Activated CD8-positive, alpha-beta memory T cell treated with anti-CD3 and anti-CD28 coated beads, Interleukin-2, amount 50 U/mL, for 24 hours (primary cell): ENCODE data around the gene LIME1.
"Not testable (repeated sequence)": the region's sequence is repeated elsewhere in the genome, so short reads cannot be mapped to it uniquely, and the experiment has no call there.

Experiments used
- DNase-seq: peaks from one replicate; pipeline ENCODE4 v3.0.0-alpha.2; 2020; ENCODE audit errors: extremely low read depth

The LIME1 gene

DNA sequence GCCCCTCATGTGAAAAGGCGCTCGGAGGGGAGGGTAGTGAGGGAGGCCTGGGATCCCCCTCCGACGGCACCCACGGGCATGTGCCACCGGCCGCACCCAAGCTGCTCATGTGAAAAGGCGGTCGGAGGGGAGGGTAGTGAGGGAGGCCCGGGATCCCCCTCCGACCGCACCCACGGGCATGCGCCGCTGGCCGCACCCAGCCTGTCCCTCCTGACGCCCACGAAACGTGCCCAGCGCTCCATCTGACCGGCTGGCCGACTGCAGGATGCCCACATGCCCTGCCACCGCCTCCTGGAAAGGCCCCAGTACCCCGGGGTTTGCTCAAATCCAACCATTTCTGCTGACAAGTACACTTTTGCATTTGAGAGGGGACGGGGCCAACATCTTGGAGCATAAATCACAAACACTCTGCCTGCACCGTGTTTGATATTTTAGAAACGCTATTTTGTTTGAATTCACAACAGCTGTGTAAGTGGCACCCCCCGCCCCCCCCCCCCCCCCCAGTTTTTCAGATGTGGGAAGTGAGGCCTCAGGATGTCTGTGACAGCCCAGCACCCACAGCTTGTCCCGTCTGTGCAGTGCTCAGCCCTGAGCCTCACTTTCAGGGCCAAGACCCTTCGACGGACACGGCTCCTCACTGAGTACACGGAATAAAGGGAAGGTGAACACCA, 37.2 kb downstream of the LIME1 start:
- no peak for DNase-seq

DNA sequence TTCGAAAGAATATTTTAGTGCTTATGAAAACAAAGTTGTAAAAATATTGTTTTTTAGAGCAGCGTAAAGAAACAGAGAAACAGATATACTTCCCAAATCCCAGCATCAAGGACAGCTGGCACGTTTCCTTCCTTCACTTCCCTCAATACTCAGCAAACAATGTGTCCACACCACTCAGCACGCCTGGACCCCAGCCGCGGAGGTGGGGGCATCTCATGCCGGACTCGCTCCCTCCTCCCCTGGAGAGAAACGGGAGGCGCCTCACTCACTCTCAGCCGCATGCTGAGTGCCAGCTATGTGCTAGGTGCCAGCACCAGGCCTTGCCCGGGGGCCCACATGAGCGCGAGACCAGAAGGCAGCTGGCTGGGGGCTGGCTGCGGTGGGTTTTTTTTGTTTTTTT, 37.8 kb downstream of the LIME1 start:
- DNase-seq, result no peak

DNA sequence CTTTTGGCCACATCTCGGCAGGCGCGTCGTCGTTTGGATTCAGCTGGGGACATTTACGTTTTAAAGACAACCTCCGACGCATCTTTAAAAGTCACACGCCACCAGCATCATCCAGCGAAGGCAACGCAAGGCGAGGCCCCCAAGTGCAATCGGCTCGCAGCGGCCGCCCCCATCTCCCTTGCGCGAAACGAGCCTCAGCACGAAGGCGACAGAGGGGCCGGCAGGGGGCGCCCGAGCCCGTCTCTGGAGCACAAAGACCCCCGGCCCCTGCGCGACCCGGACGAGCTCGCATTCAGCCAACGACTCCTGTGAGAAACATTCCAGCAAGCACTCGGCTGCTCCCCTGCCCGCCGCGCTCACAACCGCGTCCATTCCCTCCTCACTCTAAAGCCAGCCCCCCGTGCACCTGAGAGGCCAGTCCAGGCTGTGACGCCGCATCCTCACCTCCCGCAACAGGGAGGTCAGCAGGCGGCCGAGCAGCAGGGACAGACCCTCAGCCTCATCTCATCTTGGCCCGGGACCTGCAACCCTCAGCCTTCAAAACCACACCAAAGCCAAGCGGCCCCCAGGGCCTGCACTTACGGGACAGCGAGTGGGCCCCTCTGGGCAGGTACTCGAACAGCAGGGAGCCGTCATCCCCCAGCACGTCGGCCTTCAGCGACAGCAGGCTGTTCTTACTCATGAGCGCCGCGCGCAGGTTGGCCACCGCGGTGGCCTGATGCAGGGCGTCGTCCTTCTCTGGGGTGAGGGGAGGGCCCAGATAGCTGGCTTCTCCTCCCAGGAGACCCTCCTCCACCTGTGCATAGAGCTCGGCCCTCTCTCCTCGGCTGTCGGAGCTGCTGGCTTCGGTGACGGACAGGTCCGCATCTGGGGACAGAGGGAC, 38.9 kb downstream of the LIME1 start:
- no peak for DNase-seq

DNA sequence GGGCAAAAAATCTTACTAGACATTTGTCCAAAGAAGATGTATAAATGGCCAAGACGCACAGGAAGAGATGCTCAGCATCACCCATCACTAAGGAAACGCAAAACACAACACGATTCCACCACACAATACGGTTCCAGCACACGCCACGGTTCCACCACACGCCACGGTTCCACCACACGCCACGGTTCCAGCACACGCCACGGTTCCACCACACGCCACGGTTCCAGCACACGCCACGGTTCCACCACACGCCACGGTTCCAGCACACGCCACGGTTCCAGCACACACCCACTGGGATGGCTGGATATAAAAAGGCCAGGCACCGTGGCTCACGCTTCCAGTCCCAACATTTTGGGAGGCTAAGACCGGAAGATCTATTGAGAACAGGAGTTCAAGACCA, 40.4 kb downstream of the LIME1 start:
- not testable (repeated sequence) for DNase-seq

DNA sequence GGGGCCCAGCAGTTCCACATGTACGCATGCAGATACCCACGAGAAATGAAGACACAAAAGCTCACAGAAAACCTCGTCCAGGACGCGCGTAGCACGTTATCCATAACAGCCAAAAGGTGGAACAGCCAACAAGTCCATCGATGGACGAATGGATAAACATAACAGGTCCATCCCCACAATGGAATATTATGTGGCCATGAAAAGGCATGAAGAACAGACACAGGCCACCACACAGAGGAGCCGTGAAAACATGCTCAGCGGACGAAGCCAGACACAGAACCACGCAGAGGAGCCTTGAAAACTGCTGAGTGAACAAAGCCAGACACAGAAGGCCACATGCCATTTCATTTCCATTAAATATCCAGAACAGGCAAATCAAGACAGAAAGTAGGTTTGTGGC, 41.1 kb downstream of the LIME1 start:
- DNase-seq, result no peak

DNA sequence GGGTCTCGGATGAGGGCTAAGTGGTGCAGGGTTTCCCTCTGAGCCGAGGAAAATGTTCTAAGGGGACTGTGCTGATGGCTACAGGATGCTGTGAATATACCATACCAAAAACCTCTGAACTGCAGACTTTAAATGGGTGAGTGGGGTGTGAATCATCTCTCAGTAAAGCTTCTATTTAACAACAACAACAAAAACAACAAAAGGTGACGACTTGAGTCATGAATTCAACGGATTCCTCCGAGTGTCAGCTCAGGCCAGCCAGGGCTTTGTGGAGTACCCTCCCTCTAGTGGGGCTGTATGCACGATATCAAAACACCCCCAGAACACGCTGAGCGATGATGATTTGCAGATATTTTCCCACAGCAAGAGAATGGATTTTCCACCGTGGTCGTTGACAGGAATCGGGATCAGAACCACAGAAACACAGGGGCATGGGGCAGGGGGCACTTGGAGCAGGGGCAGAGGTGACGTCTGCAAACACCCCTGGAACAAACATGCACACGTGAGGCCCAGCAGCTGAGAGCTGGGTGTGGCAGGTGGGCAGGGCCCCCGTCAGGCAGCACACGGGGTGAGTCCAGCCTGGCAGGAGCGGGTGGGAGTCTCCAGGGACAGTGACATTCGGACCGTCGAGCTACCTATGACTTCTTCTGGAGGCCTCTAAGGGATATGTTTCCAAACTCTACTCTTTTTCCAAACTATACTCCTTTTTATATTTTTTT, 41.7 kb downstream of the LIME1 start:
- no peak for DNase-seq

DNA sequence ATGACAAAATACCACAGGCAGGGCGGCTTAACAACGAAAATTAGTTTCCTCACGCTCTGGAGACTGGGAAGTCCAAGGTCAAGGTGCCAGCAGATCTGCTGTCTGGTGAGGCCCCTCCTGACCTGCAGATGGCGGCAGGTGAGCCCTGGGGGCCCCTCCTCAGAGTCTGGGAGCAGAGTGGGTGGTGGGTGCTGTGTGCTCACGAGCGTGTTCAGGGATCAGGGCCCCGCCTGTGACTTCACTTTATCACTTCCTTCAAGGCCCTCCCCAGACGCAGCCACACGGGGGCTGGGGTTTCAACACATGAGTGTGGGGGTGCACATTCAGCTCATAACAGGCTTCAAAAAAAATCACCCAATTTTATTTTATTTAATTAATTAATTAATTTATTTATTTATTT, 42.4 kb downstream of the LIME1 start:
- no peak for DNase-seq

DNA sequence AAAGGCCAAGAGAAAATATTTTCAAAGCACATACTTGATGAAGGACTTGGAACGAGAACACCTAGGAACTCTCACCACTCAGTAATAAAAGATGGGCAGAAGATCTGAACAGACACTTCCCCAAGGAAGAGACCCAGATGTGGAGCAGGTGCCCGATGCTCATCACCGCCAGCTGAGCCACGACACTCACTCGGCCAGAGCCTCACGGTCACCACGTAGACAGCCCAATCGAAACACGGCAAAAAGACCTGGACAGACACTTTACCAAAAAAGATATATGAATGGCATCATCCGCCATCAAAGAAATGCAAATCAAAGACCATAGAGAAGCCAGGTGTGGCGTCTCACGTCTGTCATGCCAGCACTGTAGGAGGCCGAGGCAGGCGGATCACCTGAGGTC, 44.7 kb downstream of the LIME1 start:
- DNase-seq, result no peak

DNA sequence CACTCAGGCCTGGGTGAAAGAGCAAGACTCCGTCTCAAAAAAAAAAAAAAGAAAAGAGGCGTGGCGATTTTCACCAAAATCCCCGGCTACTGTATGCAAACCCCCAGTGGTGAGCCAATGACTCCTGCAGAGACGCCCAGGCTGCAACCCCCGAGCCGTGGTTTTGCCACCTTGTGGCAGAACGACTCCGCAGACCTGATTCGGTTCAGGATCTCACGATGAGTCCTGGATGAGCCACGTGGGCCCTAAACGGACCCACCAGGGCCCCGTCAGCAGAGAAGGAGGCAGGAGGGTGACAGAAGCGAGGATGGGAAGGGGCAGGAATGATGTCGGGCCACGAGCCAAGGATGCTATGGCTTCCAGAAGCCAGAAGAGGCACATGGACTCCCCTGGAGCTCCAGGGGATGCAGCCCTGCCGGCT, 45.6 kb downstream of the LIME1 start:
- peak; percentile 8 for DNase-seq

DNA sequence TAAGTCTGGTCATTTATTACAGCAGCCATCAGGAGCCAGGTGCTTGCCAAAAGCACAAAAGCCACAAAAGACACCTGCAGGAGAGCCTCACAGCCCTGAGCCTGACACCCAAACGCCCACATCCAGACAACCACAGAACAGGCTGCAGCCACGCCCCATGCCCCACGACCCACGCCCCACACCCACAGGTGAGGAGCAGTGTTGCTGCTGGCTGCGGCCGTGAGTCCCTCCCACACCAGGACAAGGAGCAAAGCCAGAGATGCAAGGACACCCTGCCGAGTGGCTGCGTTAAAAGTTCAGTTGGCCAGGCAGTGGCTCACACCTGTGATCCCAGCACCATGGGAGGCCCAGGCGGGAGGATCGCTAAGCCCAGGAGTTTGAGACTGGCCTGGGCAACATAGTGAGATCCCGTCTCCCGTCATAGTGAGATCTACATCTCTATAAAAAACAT, 46.1 kb downstream of the LIME1 start:
- no peak for DNase-seq

DNA sequence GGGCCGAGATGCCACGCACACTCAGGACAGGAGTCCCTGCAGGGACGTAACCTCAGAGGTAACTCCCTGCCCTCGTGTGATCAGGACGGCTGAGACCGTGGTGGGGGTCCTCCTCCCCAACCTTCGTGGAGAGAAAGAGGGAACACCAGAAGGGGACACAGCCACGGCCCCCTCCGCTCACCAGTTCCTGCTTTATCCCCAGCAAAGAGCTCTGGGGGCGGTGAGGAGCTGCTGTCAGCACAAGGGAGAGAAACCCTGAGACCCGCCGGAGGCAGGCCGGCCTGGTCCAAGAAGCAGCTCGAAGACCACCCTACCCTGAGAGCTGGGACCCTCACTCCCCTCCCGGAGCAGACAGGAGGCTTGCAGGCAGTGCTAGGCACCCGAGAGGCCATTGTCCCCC, 47.5 kb downstream of the LIME1 start:
- no peak for DNase-seq

DNA sequence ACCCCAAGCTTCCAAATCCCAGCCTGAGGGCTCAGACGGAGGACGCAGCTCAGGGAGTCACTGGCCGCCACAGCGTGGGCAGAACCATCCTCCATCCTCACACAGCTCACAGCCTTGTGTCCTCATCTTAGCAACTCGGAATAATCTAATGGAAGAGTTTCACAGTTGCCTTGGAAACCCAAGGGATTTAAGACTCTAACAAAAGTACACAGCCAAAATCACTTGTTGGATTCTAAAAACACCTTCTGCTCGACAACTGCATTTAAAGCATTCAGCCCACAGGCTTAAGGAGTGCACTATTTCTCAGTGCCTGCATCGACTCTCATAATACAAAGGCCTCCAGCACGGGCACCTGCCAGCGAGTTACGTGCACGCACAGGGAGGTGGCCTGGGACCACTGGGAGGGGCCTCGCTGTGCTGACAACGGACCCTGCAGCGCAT, 49.2 kb downstream of the LIME1 start:
- no peak for DNase-seq

DNA sequence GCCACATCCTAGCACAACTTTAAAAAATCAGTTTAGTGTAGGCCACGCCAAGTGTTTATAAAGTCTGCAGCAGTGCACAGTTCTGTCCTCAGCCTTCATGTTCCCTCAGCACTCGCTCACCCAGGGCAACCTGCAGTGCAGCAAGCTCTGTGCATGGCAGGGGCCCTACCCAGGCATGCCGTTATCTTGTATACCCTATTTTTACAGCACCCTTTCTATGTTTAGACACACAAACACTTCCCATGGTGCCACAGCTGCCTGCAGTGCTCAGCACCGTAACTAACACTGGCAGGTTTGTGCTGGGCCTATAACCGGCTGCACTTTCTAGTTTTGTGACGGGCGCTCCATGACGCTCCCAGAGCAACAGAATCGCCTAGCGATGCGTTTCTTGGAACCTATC, 50.8 kb downstream of the LIME1 start:
- no peak for DNase-seq

DNA sequence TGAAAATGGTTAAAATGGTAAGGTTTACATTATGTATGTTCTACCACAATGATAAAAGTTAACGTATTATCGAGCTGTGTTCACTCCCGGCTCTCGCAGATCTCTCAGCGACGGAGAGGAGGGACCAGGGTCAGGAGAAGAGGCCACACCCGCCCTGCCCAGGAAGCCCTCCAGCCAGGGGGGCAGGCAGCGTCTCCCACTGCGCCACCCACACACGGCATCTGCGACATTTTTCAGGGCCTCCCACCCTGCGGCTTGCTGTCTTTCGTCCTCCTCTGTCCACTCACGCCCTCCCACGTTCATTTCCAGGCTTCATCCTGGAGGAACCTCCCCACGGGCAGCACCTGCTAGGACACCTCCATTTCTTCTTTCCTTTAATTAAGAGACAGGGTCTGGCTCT, 51.3 kb downstream of the LIME1 start:
- no peak for DNase-seq
